Lower leg skin (tissue), 4 donors: ENCODE measurements around the gene STRA6. TPM values are rescaled to one million over a fixed set of nuclear protein-coding genes. Genes with fewer than 3 reads are reported as not detected.

Source experiments
- DNase-seq, 2 donors: peaks; one replicate each; pipeline ENCODE4 v3.0.0-alpha.2; 2019; ENCODE audit warnings: low spot score in 2 of 2
- H3K4me3 ChIP-seq: fragments of 200-600 bp; sonication (generic); 2 replicates; pipeline ENCODE4 v1.5.1; 2017; ENCODE audit warnings: mild to moderate bottlenecking, low read depth; ENCODE audit not compliant: poor library complexity, severe bottlenecking
- CTCF ChIP-seq, 3 donors: fragments of 450-650 bp; IDR thresholded peaks; one replicate each; pipeline ENCODE4 v1.5.1; 2016; ENCODE audit warnings: antibody characterized with exemption in 3 of 3, mild to moderate bottlenecking in 3 of 3, moderate library complexity in 2 of 3
- POLR2A ChIP-seq, 2 donors: fragments of 450-650 bp; IDR thresholded peaks; one replicate each; pipeline ENCODE4 v1.6.1; 2016 to 2017; ENCODE audit warnings: antibody characterized with exemption in 2 of 2, mild to moderate bottlenecking in 1 of 2, moderate library complexity in 1 of 2
- WGBS, 2 donors: methylation state at CpG; one replicate each; pipeline ENCODE4 v1.1.5; 2018; 5-methylcytosine and 5-hydroxymethylcytosine counted together
- intact Hi-C: fragments of 100-400 bp; cut with DNase I; formaldehyde crosslinking; loops from one replicate; pipeline ENCODE4 v1.15.0; 2023; ENCODE audit warnings: low total_unique reads
- total RNA-seq, 4 donors: library from RNA; depleted of rRNA; stranded (reverse); fragments of >200 nt; gene quantifications; one replicate each; pipeline ENCODE4 v1.1.0, GENCODE V29; 2016

STRA6 gene
- total RNA-seq, 4 donors from 2014 or later = 0.52 TPM; not detected in 3

- TF ChIP-seq POLR2A (IDR thresholded peaks at IDR 0.05) = no peak
- no peak for TF ChIP-seq CTCF (IDR thresholded peaks at IDR 0.05)
- no peak for DNase-seq
- intact Hi-C loops = no loop called here
- no peak overlapping the region for H3K4me3 ChIP-seq
- 77 to 80% methylated on average over 9 to 10 of the region's 16 CpGs for WGBS, 2 donors
These were observed 15.6 kb upstream of the STRA6 start for GRCh38 chr15:74217907-74218885.

- TF ChIP-seq POLR2A (IDR thresholded peaks at IDR 0.05) = no peak
- no peak for TF ChIP-seq CTCF (IDR thresholded peaks at IDR 0.05)
- H3K4me3 ChIP-seq = no peak overlapping the region
- DNase-seq = no peak
- intact Hi-C loops = no loop called here
- WGBS, 2 donors = 77 to 79% methylated on average over 3 of the region's 3 CpGs
These were observed 14.4 kb upstream of the STRA6 start for GRCh38 chr15:74216949-74217348.

GRCh38 chr15:74215958-74216357, 13.4 kb upstream of the STRA6 start:
- intact Hi-C loops = no loop called here
- no peak for DNase-seq
- 83 to 85% methylated on average over 8 of the region's 8 CpGs for WGBS, 2 donors
- TF ChIP-seq POLR2A (IDR thresholded peaks at IDR 0.05) (no peak), CTCF (IDR thresholded peaks at IDR 0.05) (no peak)
- no peak overlapping the region for H3K4me3 ChIP-seq

- WGBS, 2 donors = 66 to 68% methylated on average over 6 of the region's 6 CpGs
- H3K4me3 ChIP-seq = no peak overlapping the region
- TF ChIP-seq POLR2A (IDR thresholded peaks at IDR 0.05) (no peak), CTCF (IDR thresholded peaks at IDR 0.05) (no peak)
- DNase-seq = no peak
- intact Hi-C loops = no loop called here
These were observed 11.9 kb upstream of the STRA6 start for GRCh38 chr15:74214324-74215021.

GRCh38 chr15:74213858-74214284, 11.3 kb upstream of the STRA6 start:
- intact Hi-C loops = no loop called here
- DNase-seq = no peak
- TF ChIP-seq POLR2A (IDR thresholded peaks at IDR 0.05) (no peak), CTCF (IDR thresholded peaks at IDR 0.05) (no peak)
- 67 to 70% methylated on average over 7 of the region's 7 CpGs for WGBS, 2 donors
- H3K4me3 ChIP-seq = no peak overlapping the region
